Epidermal melanocyte (primary cell): ENCODE data around the gene PNMA6E.
"Not testable (repeated sequence)": the region's sequence is repeated elsewhere in the genome, so short reads cannot be mapped to it uniquely, and the experiment has no call there.

Experiments used
- DNase-seq: peaks from one replicate; pipeline ENCODE4 v3.0.0; 2011; ENCODE audit warnings: low spot score; ENCODE audit not compliant: insufficient read length

The PNMA6E gene

DNA sequence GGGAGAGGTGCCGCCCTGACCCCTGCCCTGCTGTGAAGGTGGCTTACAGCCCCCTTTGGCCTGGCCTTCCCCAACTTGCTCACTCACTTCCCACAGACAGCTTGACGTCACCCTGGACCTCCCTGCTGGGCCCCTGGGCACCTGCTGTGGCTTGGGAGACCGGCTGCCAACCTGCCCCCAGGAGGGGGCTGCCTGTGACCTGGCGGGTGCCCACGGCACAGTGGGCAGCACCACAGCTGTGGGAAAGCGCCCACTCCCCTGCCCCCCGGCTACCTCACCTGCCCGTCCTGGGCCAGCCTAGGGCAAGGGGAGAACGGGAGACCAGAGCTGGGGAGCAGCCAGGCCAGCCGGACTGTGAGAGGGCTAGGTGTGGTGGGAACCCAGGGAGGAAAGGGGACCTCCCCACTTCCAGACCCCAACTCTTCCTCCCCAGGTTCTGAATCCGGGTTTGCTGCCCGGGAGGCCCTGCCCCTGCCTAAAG lies 7.8 kb upstream of the PNMA6E start:
- no peak for DNase-seq

DNA sequence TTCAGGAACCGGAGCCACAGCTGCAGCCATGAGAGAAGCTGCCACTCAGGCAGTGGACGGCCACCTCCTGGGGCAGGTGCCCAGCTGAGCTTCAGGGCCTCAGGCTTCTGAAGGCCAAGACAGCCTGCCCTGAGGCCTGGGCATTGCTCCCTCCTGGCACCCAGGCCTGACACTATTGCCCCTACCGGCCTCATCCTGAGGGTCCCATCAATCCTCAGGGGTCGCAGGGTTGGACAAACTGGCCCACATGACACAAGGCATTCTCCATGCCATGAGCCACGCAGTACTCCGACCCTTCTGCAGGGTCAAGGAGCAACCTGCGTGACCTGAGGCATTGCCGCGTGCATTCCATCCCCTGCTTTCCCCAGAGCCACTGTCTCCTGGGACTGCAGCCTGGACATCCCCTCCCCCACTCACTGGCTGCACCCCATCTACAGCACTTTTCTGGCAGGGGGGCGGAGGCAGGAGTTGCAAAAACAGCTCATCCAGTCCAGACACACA lies 7.1 kb upstream of the PNMA6E start:
- DNase-seq = no peak

DNA sequence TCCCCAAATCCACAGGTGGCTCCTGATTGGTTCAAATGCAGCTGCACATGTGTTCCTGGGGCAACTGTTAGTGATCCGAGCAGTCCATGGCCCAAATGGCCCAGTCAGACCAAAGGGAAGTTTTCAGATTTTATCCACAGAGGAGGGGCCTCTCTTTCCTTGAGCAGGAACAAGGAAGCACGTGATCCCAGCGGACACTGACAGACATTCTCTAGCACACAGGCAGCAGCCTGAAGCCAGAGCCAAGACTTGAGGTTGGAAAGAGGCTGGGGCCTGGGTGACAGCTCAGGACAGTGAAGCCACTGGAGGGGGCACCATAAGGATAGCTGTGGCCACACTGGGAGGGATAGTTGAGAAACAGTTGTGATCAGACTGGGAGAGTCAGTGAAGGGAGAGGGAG lies 6.6 kb upstream of the PNMA6E start:
- no peak for DNase-seq

DNA sequence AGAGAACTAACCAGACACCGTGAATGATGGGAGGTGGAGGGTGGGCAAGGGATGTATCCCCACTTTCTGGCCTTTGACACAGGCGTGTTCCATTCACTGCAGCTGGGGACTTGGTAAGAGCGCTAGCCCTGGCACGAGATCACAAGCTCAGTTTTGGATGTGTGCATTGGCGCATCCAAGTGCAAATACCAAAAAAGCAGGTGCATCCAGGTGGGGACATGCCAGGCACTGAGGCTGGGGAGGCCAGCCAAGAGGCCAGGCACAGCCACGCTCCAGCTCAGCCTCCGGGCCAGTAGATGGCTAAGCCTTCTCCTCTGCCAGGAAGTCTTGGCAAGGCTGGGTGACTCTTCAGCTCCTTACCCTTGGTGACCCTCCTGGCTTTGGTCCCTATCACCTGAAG lies 5.8 kb upstream of the PNMA6E start:
- no peak for DNase-seq

DNA sequence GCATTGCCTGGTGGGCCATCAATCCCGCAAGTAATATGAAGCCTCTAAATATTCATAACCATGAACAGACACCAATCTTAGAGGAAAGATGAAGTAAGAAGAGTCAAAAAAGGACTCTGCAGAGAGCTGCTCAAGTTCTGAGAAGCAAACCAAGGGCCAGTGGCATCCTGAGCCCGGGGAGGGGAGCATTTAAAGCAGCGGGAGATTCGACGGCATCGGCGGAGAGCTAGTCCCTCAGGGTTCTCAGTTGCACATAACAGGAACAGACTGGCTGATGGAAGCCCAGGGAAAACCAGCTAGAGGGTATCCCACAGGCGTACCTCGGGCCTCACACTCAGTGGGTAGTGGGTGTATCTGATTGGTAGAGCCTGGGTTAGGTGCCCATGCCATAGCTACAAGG lies 4.9 kb upstream of the PNMA6E start:
- no peak for DNase-seq

DNA sequence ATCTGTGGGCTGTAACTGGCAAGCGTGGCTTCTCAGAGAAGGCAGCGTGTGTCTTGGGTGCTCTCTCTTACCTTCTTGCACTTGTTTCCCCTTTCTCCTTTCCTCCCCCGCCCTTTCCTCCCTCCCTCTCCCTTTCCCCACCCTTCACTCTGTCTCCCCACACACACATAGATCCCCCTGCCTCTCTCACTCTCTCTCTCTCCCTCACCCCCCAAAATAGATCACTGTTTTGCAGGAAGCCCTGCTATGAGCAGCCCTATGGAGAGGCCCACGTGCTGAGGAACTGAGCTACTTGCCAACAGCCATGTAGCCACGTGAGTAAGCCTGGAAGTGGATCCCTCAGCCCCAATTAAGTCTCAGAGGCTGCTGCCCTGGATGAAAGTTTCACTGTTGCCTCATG lies 4.3 kb upstream of the PNMA6E start:
- no peak for DNase-seq

DNA sequence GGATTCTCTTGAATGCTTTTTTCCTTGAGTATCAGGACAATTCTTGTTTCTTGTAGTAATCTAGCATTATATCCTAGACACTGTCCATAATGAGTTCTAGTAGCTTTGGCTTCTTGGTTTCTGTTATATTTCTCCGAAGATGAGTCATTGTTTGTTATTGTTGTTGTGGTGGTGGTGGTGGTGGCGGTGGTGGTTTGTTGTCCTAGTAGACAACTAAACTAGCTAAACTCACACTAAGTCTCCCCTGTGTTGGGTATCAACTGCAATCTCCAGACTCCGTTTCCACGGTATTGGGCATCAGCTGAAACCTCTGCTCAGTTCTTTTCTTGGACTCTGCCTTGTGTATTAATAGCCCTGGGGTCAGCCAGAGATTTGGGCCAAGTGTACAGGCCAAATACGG lies 3.2 kb upstream of the PNMA6E start:
- DNase-seq = not testable (repeated sequence)

DNA sequence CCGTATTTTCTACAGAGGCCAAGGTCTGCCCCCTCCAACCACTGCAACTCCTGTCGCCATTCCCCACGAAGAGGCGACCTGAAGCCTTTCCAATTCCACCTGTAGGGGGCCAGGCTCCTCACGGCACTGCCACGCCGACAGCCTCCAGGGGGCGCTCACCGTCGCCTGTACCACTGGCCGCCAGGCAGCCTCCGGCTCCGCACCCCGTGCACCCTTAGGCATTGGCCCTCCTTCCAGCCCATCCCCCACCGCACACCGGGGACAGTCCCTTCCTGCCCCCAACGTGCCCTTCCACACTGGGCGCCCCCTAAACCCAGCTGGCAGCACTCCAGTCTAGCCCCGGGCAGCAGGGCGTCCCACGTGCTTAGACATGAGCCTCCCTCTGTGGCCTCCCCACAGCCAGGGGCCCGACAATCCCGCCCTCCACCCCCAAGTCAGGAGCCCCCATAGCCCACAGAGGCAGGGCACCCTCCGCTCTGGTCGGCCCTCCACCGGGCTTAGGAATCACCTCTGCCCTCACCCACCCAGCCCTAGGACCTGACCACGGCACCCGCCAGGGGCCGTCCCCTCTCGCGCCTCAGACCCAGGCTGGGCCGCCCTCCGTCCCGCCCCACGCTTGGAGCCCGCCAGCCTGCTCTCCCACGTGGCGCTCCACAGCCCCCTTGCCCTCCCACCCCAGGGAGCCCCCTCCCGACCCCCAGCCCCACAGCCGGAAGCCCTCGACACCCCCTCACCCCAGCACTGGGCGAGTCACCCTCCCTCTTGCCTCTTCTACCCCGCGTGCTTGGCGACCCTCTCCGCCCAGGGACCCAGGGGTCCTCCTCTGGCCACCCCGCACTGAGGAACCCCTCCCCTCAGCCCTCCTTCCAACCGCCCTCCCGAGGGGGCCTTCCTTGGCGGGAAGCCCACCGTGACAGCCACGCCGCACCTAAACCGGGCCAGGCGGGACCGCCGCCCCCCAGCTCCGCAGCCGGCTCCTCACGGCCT lies 711 bp downstream of the PNMA6E start:
- DNase-seq = no peak

DNA sequence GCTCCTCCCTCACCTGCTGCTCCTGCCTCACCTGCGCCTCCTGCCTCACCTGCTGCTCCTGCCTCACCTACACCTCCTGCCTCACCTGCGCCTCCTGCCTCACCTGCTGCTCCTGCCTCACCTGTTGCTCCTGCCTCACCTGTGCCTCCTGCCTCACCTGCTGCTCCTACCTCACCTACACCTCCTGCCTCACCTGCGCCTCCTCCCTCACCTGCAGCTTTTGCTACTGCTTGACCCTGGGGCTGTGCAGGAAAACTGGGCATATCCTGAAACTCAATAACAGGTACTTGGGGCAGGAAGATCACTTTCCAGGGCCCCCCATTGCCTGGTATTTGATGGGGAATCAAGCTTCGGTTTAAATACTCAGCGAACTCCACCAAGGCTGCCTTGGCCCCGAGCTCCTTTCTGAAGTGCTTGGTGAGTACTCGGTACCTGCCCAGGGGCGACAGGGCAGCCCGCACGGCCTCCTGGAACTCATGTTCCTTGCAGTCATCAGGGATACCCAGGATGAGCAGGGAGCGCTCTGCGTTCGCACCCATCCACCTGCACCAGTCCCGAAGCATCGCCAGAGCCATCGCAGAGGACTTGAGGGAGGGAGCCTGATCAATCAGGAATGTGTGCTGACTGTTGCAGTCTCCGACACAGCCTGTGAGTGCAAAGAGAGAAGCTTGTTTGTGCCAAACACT lies 2.7 kb downstream of the PNMA6E start:
- no peak for DNase-seq

DNA sequence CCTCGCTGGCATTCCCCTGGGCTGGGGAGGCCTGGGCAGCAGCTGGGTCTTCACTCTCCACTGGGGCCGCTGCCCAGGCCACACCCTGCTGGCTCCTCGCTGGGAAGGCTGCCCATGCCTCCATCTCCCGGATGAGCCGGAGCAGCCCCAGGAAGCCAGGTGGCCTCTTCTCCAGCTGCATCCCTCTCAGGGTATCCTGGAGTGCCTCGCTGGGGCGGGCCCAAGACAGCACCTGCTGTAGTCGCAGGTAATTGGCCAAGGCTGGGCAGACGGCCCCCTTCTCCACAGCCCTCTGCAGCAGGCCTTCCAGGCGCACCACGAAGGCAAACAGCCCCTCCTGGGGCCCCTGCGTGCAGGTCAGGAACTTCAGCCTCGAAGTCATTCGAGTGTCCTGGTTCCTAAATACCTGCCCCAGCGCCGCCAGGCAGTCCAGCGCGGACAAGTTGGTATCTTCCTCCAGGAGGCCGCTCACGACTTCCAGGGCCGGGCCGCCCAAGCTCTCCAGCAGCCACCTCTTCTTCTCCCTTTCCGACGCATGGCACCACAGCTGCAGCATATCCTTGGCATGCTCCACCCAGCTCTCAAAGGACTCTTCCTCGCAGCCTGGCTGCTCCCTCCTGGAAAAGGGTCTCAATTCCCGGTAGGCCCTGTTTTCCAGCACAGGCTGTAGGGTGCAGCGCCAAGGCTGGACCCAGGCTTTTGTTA lies 3.7 kb downstream of the PNMA6E start:
- no peak for DNase-seq

DNA sequence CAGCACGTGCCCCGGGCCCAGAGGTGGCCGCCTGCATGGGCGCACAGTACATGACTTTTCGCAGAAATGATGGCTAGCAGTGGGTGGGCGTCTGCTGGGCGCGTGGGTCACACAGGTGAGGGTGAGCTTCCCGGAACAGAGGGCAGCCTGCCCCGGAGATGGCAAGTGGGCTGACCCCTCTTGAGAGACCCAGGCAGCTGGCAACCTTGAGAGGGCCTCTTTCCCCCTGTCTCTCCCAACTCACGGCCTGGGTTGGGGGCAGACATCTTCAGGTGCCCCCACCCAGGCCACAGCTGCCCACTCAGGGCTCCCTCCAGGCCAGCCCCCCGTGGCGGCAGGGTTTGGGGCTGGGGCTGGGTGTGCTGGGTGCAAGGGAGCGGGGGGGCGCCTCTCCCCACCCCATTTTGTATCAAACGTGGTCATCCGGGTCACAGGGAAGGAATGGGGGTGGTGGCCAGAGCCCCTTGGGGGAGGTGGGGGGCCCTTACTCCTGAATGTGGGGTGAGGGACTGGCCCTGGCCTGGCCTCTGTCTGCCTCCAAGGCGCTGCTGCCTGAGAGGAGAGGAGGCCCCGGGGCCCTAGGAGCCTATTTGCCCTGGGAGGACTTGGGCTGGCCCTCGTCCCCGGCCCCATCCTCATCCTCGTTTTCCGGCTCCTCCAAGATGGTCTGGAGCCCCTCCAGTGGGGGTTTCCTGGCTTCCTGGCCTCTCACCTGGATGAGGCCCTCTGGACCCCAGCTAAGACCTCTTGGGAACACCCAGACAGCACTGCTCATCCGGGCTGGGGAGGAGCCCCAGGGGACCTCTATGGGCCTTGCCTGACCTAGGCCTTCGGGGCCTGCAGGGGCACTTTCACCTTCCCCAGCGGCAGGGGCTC lies 4.6 kb downstream of the PNMA6E start:
- DNase-seq = no peak

DNA sequence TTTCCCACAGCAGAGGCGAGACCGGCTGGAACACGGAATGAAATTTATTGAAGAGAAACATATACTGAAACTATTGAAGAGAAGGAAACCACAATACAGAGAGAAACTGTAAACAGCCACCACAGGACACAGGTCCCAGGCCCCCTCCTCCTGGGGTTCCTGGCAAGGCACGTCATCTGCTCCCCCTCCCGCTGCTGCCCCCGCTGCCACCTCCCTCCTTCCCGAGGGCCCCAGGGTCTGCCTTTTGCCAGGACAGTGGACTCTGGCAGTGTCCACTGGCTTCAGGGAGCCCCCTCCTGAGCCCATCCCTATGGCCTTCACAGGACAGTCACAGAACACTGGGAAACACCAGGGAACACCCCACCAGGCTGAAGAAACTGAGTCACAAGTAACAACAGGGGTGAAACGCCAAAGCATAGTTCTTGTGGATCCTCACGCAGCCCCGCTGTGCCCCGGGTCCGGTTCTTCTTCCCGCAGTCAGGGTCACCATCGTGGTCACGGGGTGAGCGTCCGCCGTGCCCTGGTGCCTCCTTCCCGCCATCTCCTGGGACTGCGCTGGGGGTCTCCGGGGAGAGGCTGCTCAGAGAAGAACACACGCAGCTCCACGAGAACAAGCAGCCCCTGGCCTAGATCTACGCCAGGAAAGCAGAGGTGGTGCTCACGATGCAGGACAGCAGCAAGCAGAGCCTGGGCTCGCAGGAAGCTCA lies 5.4 kb downstream of the PNMA6E start:
- no peak for DNase-seq

DNA sequence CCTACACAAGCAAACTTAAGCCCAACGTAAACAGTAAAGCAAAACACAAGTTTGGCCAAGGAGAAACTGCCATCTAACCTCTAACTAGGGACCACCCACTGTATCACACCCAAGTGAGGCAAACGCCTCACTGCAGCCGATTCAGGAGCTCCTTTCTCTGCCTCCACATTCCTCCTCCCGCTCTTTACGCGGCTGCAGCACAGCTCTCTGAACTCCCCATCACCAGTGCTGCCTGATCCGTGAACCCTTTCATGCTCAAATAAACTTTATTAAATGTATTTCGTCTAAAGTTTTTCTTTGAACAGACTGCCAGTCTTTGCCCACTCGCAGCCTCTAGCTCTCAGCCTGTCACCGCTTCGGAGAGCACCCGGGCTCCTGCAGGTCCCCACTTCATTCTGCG lies 6.5 kb downstream of the PNMA6E start:
- no peak for DNase-seq

DNA sequence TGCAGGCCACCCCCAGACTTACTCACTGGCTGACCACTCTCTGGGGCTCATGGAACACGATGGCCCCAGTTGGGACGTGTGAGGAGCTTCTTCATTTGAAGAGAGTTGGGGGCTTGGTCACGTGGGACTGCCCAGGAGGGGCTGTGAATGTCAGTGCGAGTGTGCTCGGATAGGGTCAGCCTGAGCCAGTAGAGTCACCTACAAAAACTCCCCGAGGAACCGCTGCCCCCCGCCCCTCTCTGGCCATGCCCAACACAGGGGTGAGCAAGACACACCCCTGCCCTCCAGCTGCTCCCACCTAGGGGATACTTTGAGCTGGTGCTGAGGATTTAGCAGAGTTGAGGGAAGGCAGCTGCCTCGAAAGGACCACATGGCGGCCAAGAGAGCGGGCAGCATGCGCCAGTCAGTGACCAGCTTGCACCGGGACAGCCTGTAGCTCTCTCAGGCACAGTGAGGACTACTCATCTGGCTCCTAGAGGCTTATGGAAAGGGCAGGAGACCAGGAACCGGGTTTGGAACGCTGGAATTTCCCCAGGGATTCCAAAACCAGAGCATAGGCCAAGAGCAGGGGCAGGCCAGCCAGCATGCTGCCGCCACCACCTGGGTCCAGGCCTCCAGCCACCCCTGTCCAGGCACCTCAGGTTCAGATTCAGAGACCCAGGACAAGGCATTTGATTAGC lies 8.4 kb downstream of the PNMA6E start:
- DNase-seq = no peak

DNA sequence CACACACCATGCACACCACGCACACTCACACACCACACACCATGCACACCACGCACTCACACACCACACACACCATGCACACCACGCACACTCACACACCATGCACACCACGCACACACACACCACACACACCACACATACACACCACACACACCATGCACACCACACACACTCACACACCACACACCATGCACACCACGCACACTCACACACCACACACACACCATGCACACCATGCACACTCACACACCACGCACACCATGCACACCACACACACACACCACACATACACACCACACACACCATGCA lies 11.7 kb downstream of the PNMA6E start:
- not testable (repeated sequence) for DNase-seq

DNA sequence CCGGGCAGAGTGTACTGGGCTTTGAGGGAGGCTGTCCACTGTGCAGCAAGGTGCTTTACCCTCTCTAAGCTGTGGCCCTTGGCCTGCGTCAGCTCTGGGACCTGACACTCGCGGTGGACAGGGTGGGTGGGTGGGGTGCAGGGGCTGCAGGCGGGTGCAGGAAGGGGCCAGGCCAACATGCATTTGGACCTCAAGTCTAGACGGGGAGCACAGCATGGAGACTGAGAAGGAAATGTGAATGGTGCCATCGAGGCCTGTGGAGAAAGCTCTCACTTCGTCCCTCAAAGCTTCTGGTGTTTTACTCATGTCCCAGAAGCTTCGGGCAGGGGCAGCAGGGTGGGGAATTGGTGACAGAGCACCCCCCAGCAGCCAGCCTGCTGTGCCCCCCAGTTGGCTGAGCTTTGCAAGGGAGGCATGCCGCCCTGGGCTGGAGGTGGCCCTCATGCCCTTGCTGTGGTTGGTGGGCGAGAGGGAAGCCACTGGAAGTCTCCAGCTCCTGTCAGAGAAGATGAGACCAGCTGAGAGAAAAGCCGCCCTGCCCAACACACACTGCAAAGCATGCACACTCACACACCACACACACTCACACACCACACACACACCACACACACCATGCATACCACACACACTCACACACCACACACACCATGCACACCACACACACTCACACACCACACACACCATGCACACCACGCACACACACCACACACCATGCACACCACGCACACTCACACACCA lies 12.3 kb downstream of the PNMA6E start:
- no peak for DNase-seq

DNA sequence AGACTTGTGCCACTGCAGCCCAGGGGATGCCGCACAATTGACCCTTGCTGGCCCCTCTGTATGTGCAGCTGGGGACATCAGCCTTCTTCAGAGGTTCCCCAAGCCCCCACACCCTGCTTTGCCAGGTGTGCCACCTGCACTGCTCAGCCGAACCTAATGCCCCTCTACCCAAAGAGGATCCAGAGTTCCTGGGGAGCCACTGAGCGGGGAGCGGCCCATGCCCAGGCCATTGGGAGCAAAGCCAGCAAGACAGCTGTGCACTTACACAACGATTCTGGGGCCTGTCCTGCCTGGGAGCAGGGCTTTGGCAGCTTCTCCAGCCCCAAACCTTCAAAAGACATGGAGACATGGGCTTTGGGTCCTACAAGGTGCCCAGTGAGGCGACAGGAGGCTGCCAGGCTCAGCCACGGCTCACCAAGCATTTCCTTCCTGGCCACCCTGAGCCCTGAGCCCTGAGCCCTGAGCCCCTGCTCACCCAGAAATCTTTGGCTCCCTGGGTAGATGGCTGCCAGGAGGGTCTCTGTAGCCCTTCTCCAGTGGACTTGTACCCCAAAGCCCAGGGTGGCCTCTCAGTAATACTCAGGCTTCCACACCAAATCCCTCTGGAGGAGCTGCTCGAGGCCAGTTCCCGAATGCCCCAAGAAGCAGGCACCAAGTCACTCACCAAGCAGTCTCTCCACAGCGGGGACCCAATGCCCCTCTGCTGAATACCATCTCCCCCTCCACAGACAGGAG lies 13.0 kb downstream of the PNMA6E start:
- DNase-seq = no peak

DNA sequence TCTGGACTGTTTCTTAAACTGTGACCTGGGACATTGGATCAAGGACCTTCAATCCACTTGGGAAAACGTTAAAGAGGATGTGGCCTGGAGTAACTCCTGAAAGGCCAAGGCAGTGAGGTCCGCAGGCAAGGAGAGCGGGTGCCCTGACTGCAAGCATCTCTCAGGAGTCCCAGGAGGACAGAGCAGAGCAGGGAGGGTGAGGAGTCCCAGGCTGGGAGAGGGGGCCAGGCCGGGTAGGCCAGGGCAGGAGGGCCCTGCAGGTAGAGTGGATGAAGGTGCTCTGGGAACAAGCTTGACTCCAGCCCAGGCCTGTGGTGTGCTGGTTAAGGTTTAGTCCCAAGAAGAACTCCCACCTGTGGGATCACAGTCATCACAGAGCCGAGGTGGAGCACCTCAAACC lies 13.8 kb downstream of the PNMA6E start:
- no peak for DNase-seq
